ENCODE results near the gene GBX2.

GBX2 gene

DNA sequence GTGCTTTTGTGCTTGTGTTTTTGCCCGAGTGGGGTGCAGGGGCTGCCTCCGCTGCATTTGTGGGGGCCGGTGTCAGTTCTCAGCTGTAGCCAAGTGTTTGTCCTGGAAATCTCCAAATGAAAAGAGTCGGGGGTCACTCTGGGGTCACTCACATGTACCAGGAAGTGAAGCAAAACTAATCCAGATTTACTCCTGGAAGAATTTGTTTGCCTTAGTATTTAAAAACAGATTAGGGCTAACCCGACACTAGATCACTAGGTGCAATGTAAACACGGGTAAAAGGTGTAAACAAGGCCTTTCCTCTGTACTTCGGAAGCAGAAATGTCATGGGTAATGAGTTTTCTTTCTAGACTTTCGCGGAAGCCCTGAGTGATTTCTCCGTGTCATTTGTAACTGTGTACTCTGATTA, 50.3 kb downstream of the GBX2 start:
- DNase-seq (ENCODE audit: low read depth in 2 of 2) = no peak

DNA sequence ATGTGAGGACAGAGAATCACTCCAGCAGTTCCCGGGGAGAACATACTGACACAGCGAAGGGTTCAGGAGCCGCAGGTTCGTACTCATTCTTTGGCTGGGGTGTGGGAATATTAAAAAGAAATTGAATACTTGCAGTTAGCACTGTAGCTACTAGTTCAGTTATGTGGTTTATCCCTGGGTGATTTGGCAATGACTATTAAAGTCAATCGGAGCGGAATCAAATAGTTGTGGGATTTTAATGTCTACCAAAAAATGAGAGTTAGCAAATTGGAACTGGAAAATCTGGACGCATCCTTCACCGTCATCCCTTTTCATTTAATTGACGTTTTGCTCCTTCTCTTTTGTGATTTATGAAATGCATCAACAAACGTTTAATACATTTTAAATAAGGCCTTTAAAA, 50.8 kb downstream of the GBX2 start:
- no peak for DNase-seq (ENCODE audit: low read depth in 2 of 2)

All from activated CD8-positive, alpha-beta memory T cell treated with anti-CD3 and anti-CD28 coated beads for 4 hours (primary cell).